Smooth muscle cell (in vitro differentiated cells): Measurements from ENCODE around the gene PIGS. TPM values are rescaled to one million over a fixed set of nuclear protein-coding genes. Genes with fewer than 3 reads are reported as not detected.
"Not testable (repeated sequence)": the region's sequence is repeated elsewhere in the genome, so short reads cannot be mapped to it uniquely, and the experiment has no call there.

Source experiments
- DNase-seq: peaks from one replicate; lab custom pipeline; 2025; ENCODE audit not compliant: unreplicated experiment; lab: John Stamatoyannopoulos, UW
- H2AFZ ChIP-seq: fragments of 200-600 bp; sonication (generic); 2 replicates; pipeline ENCODE4 v1.6.0; 2016; ENCODE audit warnings: antibody characterized with exemption, low read depth, mild to moderate bottlenecking
- H3F3A ChIP-seq: fragments of 200-600 bp; sonication (generic); 2 replicates; pipeline ENCODE4 v1.6.0; 2017; ENCODE audit warnings: antibody characterized with exemption, low read depth
- H3K27ac ChIP-seq: fragments of 200-600 bp; sonication (generic); 2 replicates; pipeline ENCODE4 v1.5.1; 2016; ENCODE audit warnings: low read depth, mild to moderate bottlenecking
- H3K27me3 ChIP-seq: fragments of 200-600 bp; sonication (generic); 2 replicates; pipeline ENCODE4 v1.6.1; 2016; ENCODE audit warnings: low read depth, mild to moderate bottlenecking
- H3K36me3 ChIP-seq: fragments of 200-600 bp; sonication (generic); 2 replicates; pipeline ENCODE4 v1.5.1; 2016; ENCODE audit warnings: low read depth
- H3K4me1 ChIP-seq: fragments of 200-600 bp; sonication (generic); 2 replicates; pipeline ENCODE4 v1.5.1; 2016; ENCODE audit warnings: low read depth
- H3K4me2 ChIP-seq: fragments of 200-600 bp; sonication (generic); 2 replicates; pipeline ENCODE4 v1.6.0; 2016; ENCODE audit warnings: mild to moderate bottlenecking
- H3K4me3 ChIP-seq: fragments of 200-600 bp; sonication (generic); 2 replicates; pipeline ENCODE4 v1.5.1; 2016; ENCODE audit warnings: mild to moderate bottlenecking
- H3K79me2 ChIP-seq: fragments of 200-600 bp; sonication (generic); 2 replicates; pipeline ENCODE4 v1.6.0; 2016; ENCODE audit warnings: low read depth, mild to moderate bottlenecking
- H3K9ac ChIP-seq: fragments of 200-600 bp; sonication (generic); 2 replicates; pipeline ENCODE4 v1.6.0; 2016; ENCODE audit warnings: low read depth
- H3K9me3 ChIP-seq: fragments of 200-600 bp; sonication (generic); replicated peaks from 2 replicates; pipeline ENCODE4 v1.5.1; 2016; ENCODE audit warnings: low read depth
- H4K20me1 ChIP-seq: fragments of 200-600 bp; sonication (generic); 2 replicates; pipeline ENCODE4 v1.6.0; 2016; ENCODE audit warnings: low read depth
- CTCF ChIP-seq: fragments of 200-600 bp; sonication (generic); IDR thresholded peaks from 2 replicates; pipeline ENCODE4 v1.5.1; 2017; ENCODE audit warnings: borderline replicate concordance, mild to moderate bottlenecking, antibody characterized with exemption; ENCODE audit not compliant: insufficient read depth, poor library complexity, severe bottlenecking
- WGBS: methylation state at CpG from one replicate; pipeline ENCODE4 v1.1.7; 2016; ENCODE audit warnings: low lambda C conversion rate; 5-methylcytosine and 5-hydroxymethylcytosine counted together
- polyA plus RNA-seq: library from polyadenylated mRNA; unstranded; fragments of >200 nt; fragmentation: Nextera tagmentation; extraction: Ambion mirVana; gene quantifications from 2 replicates; pipeline ENCODE4 v1.2.1, GENCODE V29; 2016
- total RNA-seq: library from RNA; depleted of rRNA; stranded (reverse); fragments of >200 nt; gene quantifications from 2 replicates; pipeline ENCODE4 v1.2.3, GENCODE V29; 2014

Gene PIGS
- total and polyA plus RNA-seq, 2 experiments from 2014 or later: 61.3 to 69.2 TPM

GRCh38 chr17:28612531-28612930 lies 41.2 kb upstream of the PIGS start:
- 97% methylated on average over 2 of the region's 2 CpGs for WGBS

DNA sequence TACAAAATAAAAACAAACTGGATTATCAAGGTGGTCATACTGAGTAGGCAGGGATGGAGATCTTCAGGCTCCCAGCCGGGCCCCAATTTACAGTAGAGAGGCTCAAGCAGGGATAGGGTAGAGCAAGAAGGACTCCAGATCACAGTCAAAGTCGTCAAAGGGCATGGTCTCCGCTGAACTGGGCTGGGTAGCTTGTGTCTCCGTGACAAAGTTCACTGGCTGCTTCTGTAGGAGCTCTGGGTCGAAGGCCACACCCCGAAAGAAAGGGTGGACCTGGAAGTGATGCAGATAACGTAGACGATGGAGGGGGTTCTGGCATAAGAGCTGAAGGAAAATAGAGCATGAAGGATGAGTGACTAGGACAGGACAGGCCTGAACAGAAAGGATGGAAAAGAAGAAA lies 39.1 kb upstream of the PIGS start:
- Histone ChIP-seq H3K79me2 (no peaks in the 10 kb centered on the region), H3K36me3 (peaks cover 4% of the 10 kb centered on the region), H3K9ac (no peak overlapping the region), H3K27ac (no peak overlapping the region), H3K4me1 (no peaks in the 10 kb centered on the region), H3K4me2 (no peak overlapping the region), H3K27me3 (no peaks in the 10 kb centered on the region), H4K20me1 (no peaks in the 10 kb centered on the region), H3K9me3 (no peaks in the 10 kb centered on the region), H3F3A (no peaks in the 10 kb centered on the region), H2AFZ (no peak overlapping the region), H3K4me3 (no peak overlapping the region)
- 96% methylated on average over 8 of the region's 8 CpGs for WGBS
- DNase-seq: no peak
- TF ChIP-seq CTCF: no peak

More at GRCh38 chr17:28612531-28612930, 41.2 kb upstream of the PIGS start:
- H3K36me3 ChIP-seq: peaks cover 9% of the 10 kb centered on the region
- DNase-seq: no peak
- no peak overlapping the region for H3K27ac ChIP-seq
- no peak overlapping the region for H2AFZ ChIP-seq
- no peaks in the 10 kb centered on the region for H3K9me3 ChIP-seq
- no peaks in the 10 kb centered on the region for H3F3A ChIP-seq
- H3K9ac ChIP-seq: no peak overlapping the region
- no peaks in the 10 kb centered on the region for H4K20me1 ChIP-seq
- H3K4me1 ChIP-seq: no peaks in the 10 kb centered on the region
- H3K27me3 ChIP-seq: no peaks in the 10 kb centered on the region
- no peaks in the 10 kb centered on the region for H3K79me2 ChIP-seq
- no peak for TF ChIP-seq CTCF
- H3K4me3 ChIP-seq: no peak overlapping the region
- H3K4me2 ChIP-seq: no peak overlapping the region

DNA sequence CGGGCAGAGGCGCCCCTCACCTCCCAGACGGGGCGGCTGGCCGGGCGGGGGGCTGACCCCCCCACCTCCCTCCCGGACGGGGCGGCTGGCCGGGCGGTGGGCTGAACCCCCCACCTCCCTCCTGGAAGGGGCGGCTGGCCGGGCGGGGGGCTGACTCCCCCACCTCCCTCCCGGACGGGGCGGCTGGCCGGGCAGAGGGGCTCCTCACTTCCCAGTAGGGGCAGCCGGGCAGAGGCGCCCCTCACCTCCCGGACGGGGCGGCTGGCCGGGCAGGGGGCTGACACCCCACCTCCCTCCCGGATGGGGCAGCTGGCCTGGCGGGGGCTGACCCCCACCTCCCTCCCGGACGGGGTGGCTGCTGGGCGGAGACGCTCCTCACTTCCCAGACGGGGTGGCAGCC lies 32.7 kb upstream of the PIGS start:
- H3K4me1 ChIP-seq, H4K20me1 ChIP-seq, H3K9me3 ChIP-seq, H2AFZ ChIP-seq, H3K27ac ChIP-seq, DNase-seq, H3K4me2 ChIP-seq, H3K79me2 ChIP-seq, H3K27me3 ChIP-seq, H3K9ac ChIP-seq, H3F3A ChIP-seq, H3K4me3 ChIP-seq, H3K36me3 ChIP-seq: not testable (repeated sequence)
- WGBS: 96% methylated on average over 4 of the region's 31 CpGs

- Histone ChIP-seq H4K20me1 (no peaks in the 10 kb centered on the region), H2AFZ (peak overlapping the region; percentile 6), H3K27me3 (no peaks in the 10 kb centered on the region), H3K4me2 (peak overlapping the region; percentile 85), H3K79me2 (peaks cover 7% of the 10 kb centered on the region), H3F3A (peaks cover 9% of the 10 kb centered on the region), H3K9ac (peak overlapping the region; percentile 92), H3K4me3 (peak overlapping the region; percentile 74), H3K27ac (peak overlapping the region; percentile 92), H3K4me1 (peaks cover 12% of the 10 kb centered on the region), H3K9me3 (no peaks in the 10 kb centered on the region), H3K36me3 (no peaks in the 10 kb centered on the region)
- 17% methylated on average over 40 of the region's 40 CpGs for WGBS
- no peak for DNase-seq
- no peak for TF ChIP-seq CTCF
These were observed 28.2 kb upstream of the PIGS start for GRCh38 chr17:28599311-28600184.
